GM12878 (cell line): ENCODE results near the gene ZMYND15. TPM values are rescaled to one million over a fixed set of nuclear protein-coding genes. Genes with fewer than 3 reads are reported as not detected.

Experiments
- ASH2L ChIP-seq: fragments of 300-600, 200-600 bp; sonication (generic); IDR thresholded peaks from 2 replicates; pipeline ENCODE4 v1.6.1; 2017; ENCODE audit warnings: low read depth, mild to moderate bottlenecking, borderline replicate concordance
- CBX5 ChIP-seq: sonication (generic); IDR thresholded peaks from 2 replicates; pipeline ENCODE4 v1.6.1; 2016; ENCODE audit warnings: low read depth, moderate library complexity, mild to moderate bottlenecking, inconsistent platforms
- EED ChIP-seq: sonication (generic); IDR thresholded peaks from 2 replicates; pipeline ENCODE4 v1.6.1; 2016; ENCODE audit warnings: antibody characterized with exemption, low read depth
- EGR1 ChIP-seq, 2 experiments: IDR thresholded peaks; 1 replicate in 1 of 2; 2 replicates in 1 of 2; pipeline ENCODE4 v1.6.1; 2011 to 2012; ENCODE audit warnings: low read depth in 2 of 2, low read length in 2 of 2, borderline replicate concordance in 1 of 2, mild to moderate bottlenecking in 1 of 2, moderate library complexity in 1 of 2
- ETV6 ChIP-seq, 2 experiments: fragments of 450-650 bp in 1 of 2; IDR thresholded peaks in 1 of 2; conservative IDR thresholded peaks in 1 of 2; 2 replicates each; pipeline ENCODE4 v1.6.1; 2014; ENCODE audit warnings: antibody characterized with exemption in 1 of 2, borderline replicate concordance in 1 of 2, low read depth in 1 of 2, mild to moderate bottlenecking in 1 of 2, moderate library complexity in 1 of 2
- FOS ChIP-seq: IDR thresholded peaks from 3 replicates; pipeline ENCODE4 v1.6.1; 2011; ENCODE audit warnings: borderline replicate concordance; ENCODE audit not compliant: insufficient read length; ENCODE audit errors: extremely low read depth
- FOXM1 ChIP-seq: IDR thresholded peaks from 2 replicates; pipeline ENCODE4 v1.6.1; 2012; ENCODE audit warnings: low read depth, mild to moderate bottlenecking, inconsistent platforms, low read length, moderate library complexity
- GABPA ChIP-seq: IDR thresholded peaks from 2 replicates; pipeline ENCODE4 v1.6.1; 2014; ENCODE audit warnings: antibody characterized with exemption, low read depth, mild to moderate bottlenecking, inconsistent platforms
- HDGF ChIP-seq: fragments of 450-650 bp; IDR thresholded peaks from 2 replicates; pipeline ENCODE4 v1.6.1; 2016; ENCODE audit warnings: antibody characterized with exemption
- MXI1 ChIP-seq: fragments of 150-350 bp; IDR thresholded peaks from 2 replicates; pipeline ENCODE4 v1.6.1; 2011; ENCODE audit warnings: low read depth, mild to moderate bottlenecking, inconsistent platforms, low read length, improper control_type of control experiment
- MYC ChIP-seq: IDR thresholded peaks from 2 replicates; pipeline ENCODE4 v1.6.1; 2011; ENCODE audit warnings: mild to moderate bottlenecking, low read length, moderate library complexity, inconsistent platforms; ENCODE audit not compliant: insufficient read depth, insufficient replicate concordance, insufficient read length, severe bottlenecking
- NRF1 ChIP-seq: conservative IDR thresholded peaks from 2 replicates; pipeline ENCODE4 v1.6.1; 2011; ENCODE audit warnings: mild to moderate bottlenecking, low read depth, low read length, improper control_type of control experiment
- POLR2A ChIP-seq: IDR thresholded peaks from 2 replicates; pipeline ENCODE4 v1.6.1; 2011; ENCODE audit warnings: low read depth, mild to moderate bottlenecking, low read length
- SIX5 ChIP-seq: IDR thresholded peaks from 2 replicates; pipeline ENCODE4 v1.6.1; 2011; ENCODE audit warnings: mild to moderate bottlenecking, low read depth, low read length, moderate library complexity; ENCODE audit not compliant: severe bottlenecking
- SPI1 ChIP-seq: IDR thresholded peaks from 2 replicates; pipeline ENCODE4 v1.6.1; 2011; ENCODE audit warnings: low read depth, mild to moderate bottlenecking, low read length, moderate library complexity, borderline replicate concordance; ENCODE audit not compliant: insufficient read depth
- TARDBP ChIP-seq: IDR thresholded peaks from 2 replicates; pipeline ENCODE4 v1.6.1; 2016; ENCODE audit warnings: borderline replicate concordance
- TCF3 ChIP-seq: IDR thresholded peaks from 2 replicates; pipeline ENCODE4 v1.6.1; 2012; ENCODE audit warnings: low read depth, mild to moderate bottlenecking, low read length, borderline replicate concordance; ENCODE audit not compliant: insufficient read depth
- WRNIP1 ChIP-seq: IDR thresholded peaks from 2 replicates; pipeline ENCODE4 v1.6.1; 2011; ENCODE audit warnings: low read depth, low read length, improper control_type of control experiment, borderline replicate concordance
- ZNF384 ChIP-seq: IDR thresholded peaks from 2 replicates; pipeline ENCODE4 v1.6.1; 2012; ENCODE audit warnings: low read depth, mild to moderate bottlenecking, low read length, improper control_type of control experiment, borderline replicate concordance
- polyA plus RNA-seq, 11 experiments: library from polyadenylated mRNA; depleted of rRNA in 4 of 11; unstranded in 6 of 11; stranded (reverse) in 5 of 11; fragments of >200 nt; fragmentation: Nextera tagmentation in 4 of 11; fragmentation: Illumina TruSeq in 1 of 11; extraction: Ambion mirVana in 4 of 11; extraction: Trizol in 1 of 11; gene quantifications; 1 replicate in 1 of 11; 2 replicates in 10 of 11; pipeline versions ENCODE4 v1.2.1 to v1.2.3, GENCODE V29; 2011 to 2016; ENCODE audit warnings: inconsistent platforms in 2 of 11, missing spikeins in 2 of 11, low read depth in 1 of 11
- total RNA-seq, 4 experiments: library from RNA; depleted of rRNA in 3 of 4; stranded (reverse); fragments of >200 nt in 3 of 4; fragmentation: Illumina TruSeq in 1 of 4; extraction: Trizol in 1 of 4; gene quantifications; 2 replicates each; pipeline versions ENCODE4 v1.2.1 to v1.2.3, GENCODE V29; 2013 to 2021
- TF ChIP-seq, protein P1 (sequence below): fragments of 450-650 bp; formaldehyde crosslinking; IDR thresholded peaks from 2 replicates; pipeline ENCODE4 v1.4.0; 2022; ENCODE audit warnings: mild to moderate bottlenecking, moderate library complexity
- TF ChIP-seq, protein P2 (sequence below): fragments of 450-650 bp; IDR thresholded peaks from 2 replicates; pipeline ENCODE4 v1.6.1; 2016; ENCODE audit warnings: mild to moderate bottlenecking

ZMYND15 gene
- total and polyA plus RNA-seq, 10 of the 15 experiments (the other 5 are each of a cell fraction or from before 2014, with no cell fraction given), result 0.03 to 0.17 (median 0.06) TPM; not detected in 4

DNA sequence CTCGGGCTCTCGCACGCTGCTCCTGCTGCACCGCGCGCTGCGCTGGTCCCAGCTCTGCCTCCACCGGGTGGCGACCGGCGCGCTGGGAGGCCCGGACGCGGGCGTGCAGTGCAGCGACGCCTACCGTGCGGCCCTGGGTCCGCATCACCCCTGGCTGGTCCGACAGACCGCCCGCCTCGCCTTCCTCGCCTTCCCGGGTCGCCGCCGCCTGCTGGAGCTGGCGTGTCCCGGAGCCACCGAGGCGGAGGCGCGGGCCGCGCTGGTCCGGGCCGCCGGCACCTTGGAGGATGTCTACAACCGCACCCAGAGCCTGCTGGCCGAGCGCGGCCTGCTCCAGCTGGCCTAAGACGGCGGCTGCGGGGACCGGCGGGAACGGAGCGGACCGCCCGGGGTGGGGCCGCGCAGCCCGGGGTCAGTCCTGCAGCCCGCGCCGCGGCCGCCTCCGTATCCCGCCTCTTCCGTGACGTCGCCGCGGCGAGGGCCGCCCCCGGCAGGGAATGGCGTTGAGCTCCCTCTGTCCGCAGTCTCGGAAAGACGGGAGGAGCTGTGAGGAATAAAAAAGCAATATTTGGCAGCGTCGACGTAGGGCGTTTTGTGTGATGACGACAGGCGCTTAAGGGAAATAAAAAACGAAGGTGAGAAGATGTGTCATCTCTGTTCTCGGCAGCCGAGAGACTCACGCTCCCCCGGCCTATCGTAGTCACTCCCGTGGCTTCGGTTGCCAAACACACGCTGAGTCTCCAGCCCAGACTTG lies 50.5 kb downstream of the ZMYND15 start (continued):
- peak; percentile 63; the same call in 1 of the 2 replicates for TF ChIP-seq TCF3
- TF ChIP-seq GABPA, result no peak
- TF ChIP-seq, protein P1, sequence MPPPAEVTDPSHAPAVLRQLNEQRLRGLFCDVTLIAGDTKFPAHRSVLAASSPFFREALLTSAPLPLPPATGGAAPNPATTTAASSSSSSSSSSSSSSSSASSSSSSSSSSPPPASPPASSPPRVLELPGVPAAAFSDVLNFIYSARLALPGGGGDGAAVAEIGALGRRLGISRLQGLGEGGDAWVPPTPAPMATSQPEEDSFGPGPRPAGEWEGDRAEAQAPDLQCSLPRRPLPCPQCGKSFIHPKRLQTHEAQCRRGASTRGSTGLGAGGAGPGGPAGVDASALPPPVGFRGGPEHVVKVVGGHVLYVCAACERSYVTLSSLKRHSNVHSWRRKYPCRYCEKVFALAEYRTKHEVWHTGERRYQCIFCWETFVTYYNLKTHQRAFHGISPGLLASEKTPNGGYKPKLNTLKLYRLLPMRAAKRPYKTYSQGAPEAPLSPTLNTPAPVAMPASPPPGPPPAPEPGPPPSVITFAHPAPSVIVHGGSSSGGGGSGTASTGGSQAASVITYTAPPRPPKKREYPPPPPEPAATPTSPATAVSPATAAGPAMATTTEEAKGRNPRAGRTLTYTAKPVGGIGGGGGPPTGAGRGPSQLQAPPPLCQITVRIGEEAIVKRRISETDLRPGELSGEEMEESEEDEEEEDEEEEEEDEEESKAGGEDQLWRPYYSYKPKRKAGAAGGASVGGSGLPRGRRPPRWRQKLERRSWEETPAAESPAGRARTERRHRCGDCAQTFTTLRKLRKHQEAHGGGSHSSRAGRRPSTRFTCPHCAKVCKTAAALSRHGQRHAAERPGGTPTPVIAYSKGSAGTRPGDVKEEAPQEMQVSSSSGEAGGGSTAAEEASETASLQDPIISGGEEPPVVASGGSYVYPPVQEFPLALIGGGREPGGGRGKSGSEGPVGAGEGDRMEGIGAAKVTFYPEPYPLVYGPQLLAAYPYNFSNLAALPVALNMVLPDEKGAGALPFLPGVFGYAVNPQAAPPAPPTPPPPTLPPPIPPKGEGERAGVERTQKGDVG (CRISPR knock-in tag), result no peak
- TF ChIP-seq WRNIP1, result no peak
- TF ChIP-seq HDGF, result no peak
- TF ChIP-seq, protein P2, sequence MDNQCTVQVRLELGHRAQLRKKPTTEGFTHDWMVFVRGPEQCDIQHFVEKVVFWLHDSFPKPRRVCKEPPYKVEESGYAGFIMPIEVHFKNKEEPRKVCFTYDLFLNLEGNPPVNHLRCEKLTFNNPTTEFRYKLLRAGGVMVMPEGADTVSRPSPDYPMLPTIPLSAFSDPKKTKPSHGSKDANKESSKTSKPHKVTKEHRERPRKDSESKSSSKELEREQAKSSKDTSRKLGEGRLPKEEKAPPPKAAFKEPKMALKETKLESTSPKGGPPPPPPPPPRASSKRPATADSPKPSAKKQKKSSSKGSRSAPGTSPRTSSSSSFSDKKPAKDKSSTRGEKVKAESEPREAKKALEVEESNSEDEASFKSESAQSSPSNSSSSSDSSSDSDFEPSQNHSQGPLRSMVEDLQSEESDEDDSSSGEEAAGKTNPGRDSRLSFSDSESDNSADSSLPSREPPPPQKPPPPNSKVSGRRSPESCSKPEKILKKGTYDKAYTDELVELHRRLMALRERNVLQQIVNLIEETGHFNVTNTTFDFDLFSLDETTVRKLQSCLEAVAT, result no peak
- no peak for TF ChIP-seq ZNF384
- TF ChIP-seq MYC, result no peak
- peak; percentile 76 for TF ChIP-seq POLR2A
- no peak for TF ChIP-seq SPI1
- TF ChIP-seq ETV6 (conservative IDR thresholded peaks at IDR 0.05 in 1 of 2, IDR thresholded peaks at IDR 0.05 in 1 of 2; ENCODE audit: borderline replicate concordance in 1 of 2, low read depth in 1 of 2), result no peak
- TF ChIP-seq TARDBP, result no peak
- TF ChIP-seq MXI1, result peak; percentile 57
- no peak for TF ChIP-seq CBX5
- no peak for TF ChIP-seq ASH2L
- TF ChIP-seq FOS, result no peak
- TF ChIP-seq SIX5, result no peak
- peak; percentile 31; the same call in 1 of the 2 replicates for TF ChIP-seq EED
- no peak for TF ChIP-seq FOXM1
- TF ChIP-seq NRF1, result no peak
- TF ChIP-seq EGR1 (IDR thresholded peaks at IDR 0.05; ENCODE audit: borderline replicate concordance in 1 of 2, low read depth in 2 of 2, low read length in 2 of 2), result no peak; a peak in 1 of 3 replicates
